Fibroblast of villous mesenchyme (primary cell): ENCODE results near the gene HMCN1. TPM values are rescaled to one million over a fixed set of nuclear protein-coding genes. Genes with fewer than 3 reads are reported as not detected.
A peak's percentile ranks its signal among the peaks of the same experiment; 100 is the strongest.

Experiments used
- DNase-seq: peaks from one replicate; pipeline ENCODE4 v3.0.0-alpha.2; 2010; ENCODE audit warnings: low read depth
- H3K4me3 ChIP-seq: 2 replicates; pipeline ENCODE4 v1.5.1; 2011; ENCODE audit warnings: low read depth, mild to moderate bottlenecking, low read length
- total RNA-seq: library from RNA; depleted of rRNA; stranded (reverse); fragments of >200 nt; gene quantifications from 2 replicates; pipeline ENCODE4 v1.2.3, GENCODE V29; 2012
- TF ChIP-seq, protein P1 (sequence below): IDR thresholded peaks from 2 replicates; pipeline ENCODE4 v1.5.1; 2012; ENCODE audit warnings: low read depth, mild to moderate bottlenecking, low read length; ENCODE audit not compliant: insufficient read depth

HMCN1 gene
- total RNA-seq, 1 donor = 5.2 TPM

GRCh38 chr1:185920602-185921001 lies 186.4 kb downstream of the HMCN1 start:
- no peak for DNase-seq
- TF ChIP-seq, protein P1, sequence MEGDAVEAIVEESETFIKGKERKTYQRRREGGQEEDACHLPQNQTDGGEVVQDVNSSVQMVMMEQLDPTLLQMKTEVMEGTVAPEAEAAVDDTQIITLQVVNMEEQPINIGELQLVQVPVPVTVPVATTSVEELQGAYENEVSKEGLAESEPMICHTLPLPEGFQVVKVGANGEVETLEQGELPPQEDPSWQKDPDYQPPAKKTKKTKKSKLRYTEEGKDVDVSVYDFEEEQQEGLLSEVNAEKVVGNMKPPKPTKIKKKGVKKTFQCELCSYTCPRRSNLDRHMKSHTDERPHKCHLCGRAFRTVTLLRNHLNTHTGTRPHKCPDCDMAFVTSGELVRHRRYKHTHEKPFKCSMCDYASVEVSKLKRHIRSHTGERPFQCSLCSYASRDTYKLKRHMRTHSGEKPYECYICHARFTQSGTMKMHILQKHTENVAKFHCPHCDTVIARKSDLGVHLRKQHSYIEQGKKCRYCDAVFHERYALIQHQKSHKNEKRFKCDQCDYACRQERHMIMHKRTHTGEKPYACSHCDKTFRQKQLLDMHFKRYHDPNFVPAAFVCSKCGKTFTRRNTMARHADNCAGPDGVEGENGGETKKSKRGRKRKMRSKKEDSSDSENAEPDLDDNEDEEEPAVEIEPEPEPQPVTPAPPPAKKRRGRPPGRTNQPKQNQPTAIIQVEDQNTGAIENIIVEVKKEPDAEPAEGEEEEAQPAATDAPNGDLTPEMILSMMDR = no peak
- no peak overlapping the region for H3K4me3 ChIP-seq

DNA sequence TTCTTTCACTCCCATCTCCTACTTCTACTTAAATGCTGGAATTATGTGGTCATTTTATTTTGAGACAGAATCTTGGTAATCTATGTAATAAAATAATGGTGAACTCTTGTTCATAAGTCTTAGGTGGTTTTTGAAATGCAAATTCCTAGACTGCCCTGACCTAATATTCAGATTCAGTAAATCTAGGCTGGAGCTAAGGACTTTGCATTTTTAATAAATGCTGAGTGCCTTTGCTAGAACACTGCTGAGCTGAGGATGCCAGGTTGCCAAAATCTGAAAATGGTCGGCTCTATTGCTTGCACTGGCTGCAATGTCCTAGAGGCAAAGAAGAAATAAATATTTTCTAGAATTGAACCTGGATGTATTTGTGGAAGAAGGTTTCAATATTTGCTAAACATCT lies 187.4 kb downstream of the HMCN1 start:
- no peak for DNase-seq
- TF ChIP-seq, protein P1 = no peak
- no peak overlapping the region for H3K4me3 ChIP-seq

- H3K4me3 ChIP-seq = no peak overlapping the region
- no peak for DNase-seq
- TF ChIP-seq, protein P1 = no peak
These were observed 192.4 kb downstream of the HMCN1 start for GRCh38 chr1:185926588-185926987.

DNA sequence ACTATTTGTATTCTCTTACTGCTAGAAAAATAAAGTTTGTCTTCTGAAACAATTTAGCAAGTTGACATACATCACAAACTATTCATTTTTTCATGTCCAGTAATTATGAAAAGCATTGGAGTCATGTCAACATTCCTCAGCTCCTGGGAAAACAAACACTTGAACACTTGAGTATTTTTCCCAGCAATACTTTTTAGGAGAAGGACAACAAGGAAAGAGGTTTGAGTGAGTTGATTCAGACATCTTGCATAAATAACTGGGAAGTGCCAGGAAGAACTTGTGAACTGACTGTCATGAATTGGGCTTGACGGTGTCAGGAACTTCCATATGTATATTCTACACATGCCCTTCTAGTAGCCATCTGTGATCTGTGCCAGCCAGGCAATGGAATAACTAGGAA lies 195.6 kb downstream of the HMCN1 start:
- peak; percentile 4 for DNase-seq
- H3K4me3 ChIP-seq = no peak overlapping the region
- TF ChIP-seq, protein P1 = no peak

GRCh38 chr1:185931438-185931837 lies 197.2 kb downstream of the HMCN1 start:
- no peak overlapping the region for H3K4me3 ChIP-seq
- DNase-seq = no peak
- TF ChIP-seq, protein P1 = no peak

DNA sequence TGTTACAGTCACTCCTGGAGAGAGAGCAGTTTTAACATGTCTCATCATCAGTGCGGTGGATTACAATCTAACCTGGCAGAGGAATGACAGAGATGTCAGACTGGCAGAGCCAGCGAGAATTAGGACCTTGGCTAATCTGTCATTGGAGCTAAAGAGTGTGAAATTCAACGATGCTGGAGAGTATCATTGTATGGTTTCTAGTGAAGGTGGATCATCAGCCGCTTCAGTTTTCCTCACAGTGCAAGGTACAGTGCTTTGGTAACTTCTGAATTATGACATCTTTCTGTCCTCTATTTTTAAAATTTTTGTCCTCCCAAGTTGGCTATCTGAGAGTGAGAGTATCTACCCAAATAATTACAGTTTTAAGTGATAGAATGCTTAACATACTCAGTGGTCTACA lies 199.4 kb downstream of the HMCN1 start:
- no peak for DNase-seq
- TF ChIP-seq, protein P1 = no peak
- H3K4me3 ChIP-seq = no peak overlapping the region

DNA sequence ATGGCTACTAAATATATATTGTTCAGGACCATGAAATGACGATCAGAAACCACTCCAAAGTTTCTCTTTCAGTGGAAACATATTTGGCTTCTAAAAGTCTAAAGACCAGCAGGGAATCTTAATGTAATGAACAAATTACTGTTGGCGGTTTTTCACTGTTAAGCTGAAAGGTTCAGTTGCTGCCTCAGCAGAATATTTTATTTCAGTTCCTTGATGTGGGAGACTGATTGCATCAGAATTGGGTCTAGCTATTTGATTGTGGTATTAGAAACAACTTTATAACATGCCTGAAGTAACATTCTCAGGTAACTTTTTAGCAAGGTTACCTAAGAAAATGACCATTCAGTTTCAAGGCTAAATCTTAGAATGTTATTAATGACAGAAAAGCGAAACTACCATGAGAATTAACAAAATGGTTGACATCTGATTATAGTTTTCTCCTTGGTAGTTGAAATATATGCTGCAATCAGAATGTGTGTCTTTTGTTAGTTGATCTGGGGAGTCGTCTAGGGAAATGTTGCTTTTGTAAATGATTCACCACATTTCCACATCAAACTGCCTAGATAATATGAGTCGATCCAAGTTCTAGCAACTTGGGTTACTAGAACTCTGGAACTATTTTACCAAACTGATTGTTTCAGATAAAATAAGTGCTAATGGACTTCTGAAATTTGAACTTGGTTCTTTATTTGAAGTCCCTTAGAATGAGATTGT lies 200.4 kb downstream of the HMCN1 start:
- no peak overlapping the region for H3K4me3 ChIP-seq
- no peak for DNase-seq
- TF ChIP-seq, protein P1 = no peak
